ENCODE results near the gene BAK1.

GRCh38 chr6:33590531-33591198, 10.6 kb upstream of the BAK1 start:
- TF ChIP-seq CTCF (IDR thresholded peaks at IDR 0.05; ENCODE audit: poor library complexity) (no peak), EZH2 (IDR thresholded peaks at IDR 0.05; ENCODE audit: borderline replicate concordance) (no peak), EZH2phosphoT487 (IDR thresholded peaks at IDR 0.05; ENCODE audit: low read depth, severe bottlenecking, unreplicated experiment) (no peak)

Data from hepatocyte (in vitro differentiated cells).